Heart left ventricle (tissue), 16 donors: ENCODE results near the gene YPEL3. TPM values are rescaled to one million over a fixed set of nuclear protein-coding genes. Genes with fewer than 3 reads are reported as not detected.

Source experiments
- ATAC-seq, 4 donors: fragments of 200-7000 bp; cut with Tn5 transposase; one replicate each; pipeline ENCODE4 v1.9.1; 2020 to 2022; ENCODE audit warnings: moderate library complexity in 4 of 4, mild to moderate bottlenecking in 3 of 4, moderate number of reproducible peaks in 1 of 4
- DNase-seq, 5 donors: peaks; one replicate each; pipeline ENCODE4 v3.0.0-alpha.2; 2020
- H3K27ac ChIP-seq, 12 donors: fragments of 200-600 bp; sonication (generic) in 4 of 12; one replicate each; pipeline versions ENCODE4 v1.5.0 to v1.8.0; 2016 to 2022; ENCODE audit warnings: mild to moderate bottlenecking in 2 of 12
- H3K27me3 ChIP-seq, 9 donors: fragments of 200-600 bp; sonication (generic) in 2 of 9; one replicate each; pipeline versions ENCODE4 v1.5.1 to v1.8.0; 2016 to 2022; ENCODE audit warnings: mild to moderate bottlenecking in 3 of 9
- H3K36me3 ChIP-seq, 9 donors: fragments of 200-600 bp; sonication (generic) in 2 of 9; one replicate each; pipeline versions ENCODE4 v1.5.0 to v1.8.0; 2018 to 2022; ENCODE audit warnings: mild to moderate bottlenecking in 2 of 9
- H3K4me1 ChIP-seq, 12 donors: fragments of 200-600 bp; sonication (generic) in 4 of 12; one replicate each; pipeline versions ENCODE4 v1.5.0 to v1.8.0; 2016 to 2022; ENCODE audit warnings: mild to moderate bottlenecking in 3 of 12
- H3K4me3 ChIP-seq, 12 donors: fragments of 200-600 bp; sonication (generic) in 4 of 12; one replicate each; pipeline versions ENCODE4 v1.5.0 to v1.8.0; 2017 to 2022; ENCODE audit warnings: mild to moderate bottlenecking in 9 of 12, moderate library complexity in 4 of 12
- H3K9me3 ChIP-seq, 12 donors: fragments of 200-600 bp; sonication (generic) in 4 of 12; one replicate each; pipeline versions ENCODE4 v1.5.0 to v1.8.0; 2016 to 2022; ENCODE audit warnings: mild to moderate bottlenecking in 1 of 12
- CTCF ChIP-seq, 12 donors: fragments of 200-600 bp; sonication (generic) in 4 of 12; IDR thresholded peaks; one replicate each; pipeline versions ENCODE4 v1.5.0 to v1.8.0; 2018 to 2022; ENCODE audit warnings: antibody characterized with exemption in 12 of 12, mild to moderate bottlenecking in 5 of 12
- POLR2A ChIP-seq, 2 donors: fragments of 450-650 bp; IDR thresholded peaks; one replicate each; pipeline ENCODE4 v1.6.1; 2017; ENCODE audit warnings: antibody characterized with exemption in 2 of 2, mild to moderate bottlenecking in 2 of 2, moderate library complexity in 2 of 2
- WGBS, 4 donors: extraction: QIAGEN DNeasy Blood & Tissue Kit in 2 of 4; methylation state at CpG; one replicate each; pipeline versions ENCODE4 v1.1.5 to v1.1.7; 2013 to 2018; 5-methylcytosine and 5-hydroxymethylcytosine counted together
- intact Hi-C, 10 donors: fragments of 100-400 bp; cut with DNase I; formaldehyde crosslinking; loops; one replicate each; pipeline versions ENCODE4 v1.11.1 to v1.14.2; 2022
- polyA plus RNA-seq, 2 donors: library from polyadenylated mRNA; stranded (reverse); fragments of 200-250 nt; gene quantifications; one replicate each; pipeline ENCODE4 v1.2.3, GENCODE V29; 2013
- total RNA-seq, 9 donors: library from RNA; depleted of rRNA in 2 of 9; stranded (reverse); fragments of >200 nt in 2 of 9; fragmentation: NEBNext Ultra II Directional in 3 of 9; extraction: Animal tissue kit (Norgen Biotek cat#: 25700) in 3 of 9; gene quantifications; one replicate each; pipeline versions ENCODE4 v1.1.0 to v1.2.4, GENCODE V29; 2016 to 2023
- donor health status: ischemic (EF 13 %, LVEDD 7.1; RV severe dilation, severe dysfunction).
- donor health status: healthy with polysubstance abuse.
- donor health status: DM: no; HTN: yes; CAD: no.
- donor health status: DM: no; HTN: no; CAD: no.
- donor health status: ischemic (EF 25% LVEDD 6.9; RV normal size, moderate dysfunction).
- donor health status: ischemic (EF 25% LVEDD 5.7; RV mildly dilated, moderate dysfunction).
- donor health status: healthy.
- donor health status: DM: yes; HTN: yes; CAD: no.
- donor health status: ischemic (EF 35%, LVEDD 5.7; RV mildly dilated, moderate dysfunction).
- donor health status: nonischemic (EF 11% LVEDD 7.7; RV severe dilation, severe dysfunction).
- donor health status: DM: yes; HTN: yes; CAD: no.
- donor health status: PGD.
- donor health status: ischemic (EF 29% LVEDD 5.4; RV normal size, mild dysfunction).
- donor health status: nonischemic (EF 23%, LVEDD 6.1; RV moderate dilation, normal function).

Gene YPEL3
- total and polyA plus RNA-seq, 11 donors, result 34.8 to 248 (median 50.3) TPM

GRCh38 chr16:30066761-30067583 is 29.0 kb downstream of the YPEL3 start:
- DNase-seq, result peak; percentile 63 to 74 (median 69)

GRCh38 chr16:30065943-30066760 is 29.9 kb downstream of the YPEL3 start:
- ATAC-seq, result peak in 3 of 4 donors; percentile 0 to 6 (median 1)
- peaks cover 0 to 51% (median 44%) of the 10 kb centered on the region in 9 donors for H3K36me3 ChIP-seq

More at GRCh38 chr16:30066761-30067583, 29.0 kb downstream of the YPEL3 start:
- Histone ChIP-seq H3K27ac (peak overlapping the region; percentile 92 to 100 (median 99)), H3K9me3 (no peaks in the 10 kb centered on the region), H3K4me3 (peak overlapping the region; percentile 84 to 99 (median 96)), H3K36me3 (peaks cover 0 to 59% (median 52%) of the 10 kb centered on the region in 9 donors), H3K27me3 (no peaks in the 10 kb centered on the region), H3K4me1 (peaks cover 0 to 65% (median 54%) of the 10 kb centered on the region in 12 donors)
- TF ChIP-seq CTCF (IDR thresholded peaks at IDR 0.05) (no peak), POLR2A (IDR thresholded peaks at IDR 0.05) (no peak)
- intact Hi-C loops, result loop anchor here in 4 of 10 donors (5.0 to 10.0 kb wide), 4 partner anchors 58 to 458 kb away; partner anchors contain the start of genes MAPK3 (in 1 of the 4), MAZ (in 1 of the 4) and ZNF768 (in 1 of the 4)
- WGBS, 4 donors, result 26 to 32% (median 28%) methylated on average over 9 to 21 of the region's 21 CpGs
- no peak for ATAC-seq

GRCh38 chr16:30065102-30065942 is 30.7 kb downstream of the YPEL3 start, which contains the start of gene ALDOA:
Gene ALDOA, plus strand, starts transcription at chr16:30065760. Its CDS starts 1,138 bp downstream, at chr16:30066898.
- Histone ChIP-seq H3K27ac (peak within 1 kb of the TSS; percentile 92 to 100 (median 99)), H3K4me1 (peaks cover 0 to 63% (median 55%) of the 10 kb centered on the region in 12 donors), H3K4me3 (peak within 1 kb of the TSS; percentile 84 to 99 (median 96)), H3K9me3 (no peaks in the 10 kb centered on the region), H3K36me3 (peaks cover 0 to 43% (median 36%) of the 10 kb centered on the region in 9 donors), H3K27me3 (no peaks in the 10 kb centered on the region)
- ATAC-seq (peak; percentile 87 to 93 (median 90)), DNase-seq (peak; percentile 99)
- intact Hi-C loops, result loop anchor here in 4 of 10 donors (1.0 to 10.0 kb wide), 6 partner anchors 27 to 593 kb away; partner anchors contain the start of genes FBRS (in 1 of the 4), MAPK3 (in 1 of the 4), MAZ (in 1 of the 4) and ZNF768 (in 1 of the 4)
- TF ChIP-seq CTCF (IDR thresholded peaks at IDR 0.05) (peak in 1 of 12 donors; percentile 27), POLR2A (IDR thresholded peaks at IDR 0.05) (peak; percentile 98 to 99)
- 0 to 1% (median 0%) methylated on average over 12 to 99 of the region's 99 CpGs for WGBS, 4 donors

More at GRCh38 chr16:30065943-30066760, 29.9 kb downstream of the YPEL3 start:
- no peaks in the 10 kb centered on the region for H3K27me3 ChIP-seq
- intact Hi-C loops, result loop anchor here in 4 of 10 donors (1.0 to 10.0 kb wide), 6 partner anchors 26 to 593 kb away; partner anchors contain the start of genes FBRS (in 1 of the 4), MAPK3 (in 1 of the 4), MAZ (in 1 of the 4) and ZNF768 (in 1 of the 4)
- H3K4me1 ChIP-seq, result peaks cover 0 to 62% (median 54%) of the 10 kb centered on the region in 12 donors
- no peaks in the 10 kb centered on the region for H3K9me3 ChIP-seq
- DNase-seq, result peak in 2 of 5 donors; percentile 48 to 74
- peak overlapping the region; percentile 92 to 100 (median 99) for H3K27ac ChIP-seq
- TF ChIP-seq POLR2A (IDR thresholded peaks at IDR 0.05) (no peak), CTCF (IDR thresholded peaks at IDR 0.05) (no peak)
- peak overlapping the region; percentile 84 to 99 (median 96) for H3K4me3 ChIP-seq
- WGBS, 4 donors, result 0 to 1% (median 0%) methylated on average over 24 to 44 of the region's 44 CpGs
